Brain pericyte (primary cell): ENCODE measurements around the gene TMA7.

Experiments
- DNase-seq: peaks from one replicate; pipeline ENCODE4 v3.0.0-alpha.2; 2012; ENCODE audit warnings: low read depth, low spot score

Gene TMA7

GRCh38 chr3:48423241-48423882 lies 16.7 kb upstream of the TMA7 start:
- DNase-seq: no peak

- no peak for DNase-seq
These were observed 16.0 kb upstream of the TMA7 start for GRCh38 chr3:48423883-48424695.

- no peak for DNase-seq
These were observed 14.7 kb upstream of the TMA7 start for GRCh38 chr3:48425281-48425812.

- no peak for DNase-seq
These were observed 13.6 kb upstream of the TMA7 start for GRCh38 chr3:48426401-48426909.

GRCh38 chr3:48426944-48427629 lies 13.0 kb upstream of the TMA7 start:
- no peak for DNase-seq

- DNase-seq: no peak
These were observed 12.5 kb upstream of the TMA7 start for GRCh38 chr3:48427630-48427962.

GRCh38 chr3:48428088-48428571 lies 11.9 kb upstream of the TMA7 start:
- no peak for DNase-seq

GRCh38 chr3:48428572-48429316 lies 11.3 kb upstream of the TMA7 start:
- no peak for DNase-seq

- DNase-seq: no peak
These were observed 10.6 kb upstream of the TMA7 start for GRCh38 chr3:48429317-48429959.

- DNase-seq: no peak
These were observed 9.9 kb upstream of the TMA7 start, which contains the start of gene PLXNB1 for GRCh38 chr3:48429960-48430707. TSS of gene PLXNB1 (minus strand) at chr3:48430086. CDS start at chr3:48424611, 5,475 bp downstream.

- no peak for DNase-seq
These were observed 9.4 kb upstream of the TMA7 start for GRCh38 chr3:48430708-48431101.

GRCh38 chr3:48431224-48432029 lies 8.6 kb upstream of the TMA7 start:
- no peak for DNase-seq

GRCh38 chr3:48432411-48433371 lies 7.4 kb upstream of the TMA7 start:
- no peak for DNase-seq

- no peak for DNase-seq
These were observed 6.5 kb upstream of the TMA7 start for GRCh38 chr3:48433472-48434118.

GRCh38 chr3:48434591-48435222 lies 5.3 kb upstream of the TMA7 start:
- DNase-seq: no peak

- no peak for DNase-seq
These were observed 4.8 kb upstream of the TMA7 start for GRCh38 chr3:48435223-48435595.
